NCI-H2107 treated with DMSO at 0.1 percent for 48 hours (cell line): ENCODE measurements around the gene CDCA5.

ENCODE experiments used
- DNase-seq: peaks from one replicate; lab custom pipeline; 2025; ENCODE audit not compliant: unreplicated experiment; lab: John Stamatoyannopoulos, UW

CDCA5 gene

GRCh38 chr11:65107751-65108468 lies 24.1 kb upstream of the CDCA5 start:
- DNase-seq, result no peak

- no peak for DNase-seq
Measured at GRCh38 chr11:65107078-65107477, 23.2 kb upstream of the CDCA5 start.

GRCh38 chr11:65104628-65105027 lies 20.8 kb upstream of the CDCA5 start:
- DNase-seq, result no peak

- no peak for DNase-seq
Measured at GRCh38 chr11:65103476-65103875, 19.6 kb upstream of the CDCA5 start.

GRCh38 chr11:65102142-65103095 lies 18.6 kb upstream of the CDCA5 start:
- DNase-seq, result no peak

GRCh38 chr11:65100674-65101350 lies 17.0 kb upstream of the CDCA5 start:
- DNase-seq, result no peak

DNA sequence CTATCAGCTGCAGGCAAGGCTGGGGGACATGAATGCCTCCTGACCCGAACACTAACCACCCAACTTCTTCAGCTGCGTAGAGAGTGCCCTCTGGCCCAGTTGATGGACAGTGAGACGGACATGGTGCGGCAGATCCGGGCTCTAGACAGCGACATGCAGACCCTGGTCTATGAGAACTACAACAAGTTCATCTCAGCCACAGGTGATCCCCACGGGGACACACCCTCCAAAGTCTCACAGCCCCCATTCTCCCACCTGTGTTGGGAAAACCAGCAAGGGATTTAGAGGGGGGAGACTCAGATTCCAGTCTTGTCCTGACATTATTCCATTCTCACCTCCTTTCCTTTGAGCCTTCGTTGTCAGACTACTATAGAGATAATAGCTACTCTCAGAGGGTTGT lies 13.1 kb upstream of the CDCA5 start:
- no peak for DNase-seq

DNA sequence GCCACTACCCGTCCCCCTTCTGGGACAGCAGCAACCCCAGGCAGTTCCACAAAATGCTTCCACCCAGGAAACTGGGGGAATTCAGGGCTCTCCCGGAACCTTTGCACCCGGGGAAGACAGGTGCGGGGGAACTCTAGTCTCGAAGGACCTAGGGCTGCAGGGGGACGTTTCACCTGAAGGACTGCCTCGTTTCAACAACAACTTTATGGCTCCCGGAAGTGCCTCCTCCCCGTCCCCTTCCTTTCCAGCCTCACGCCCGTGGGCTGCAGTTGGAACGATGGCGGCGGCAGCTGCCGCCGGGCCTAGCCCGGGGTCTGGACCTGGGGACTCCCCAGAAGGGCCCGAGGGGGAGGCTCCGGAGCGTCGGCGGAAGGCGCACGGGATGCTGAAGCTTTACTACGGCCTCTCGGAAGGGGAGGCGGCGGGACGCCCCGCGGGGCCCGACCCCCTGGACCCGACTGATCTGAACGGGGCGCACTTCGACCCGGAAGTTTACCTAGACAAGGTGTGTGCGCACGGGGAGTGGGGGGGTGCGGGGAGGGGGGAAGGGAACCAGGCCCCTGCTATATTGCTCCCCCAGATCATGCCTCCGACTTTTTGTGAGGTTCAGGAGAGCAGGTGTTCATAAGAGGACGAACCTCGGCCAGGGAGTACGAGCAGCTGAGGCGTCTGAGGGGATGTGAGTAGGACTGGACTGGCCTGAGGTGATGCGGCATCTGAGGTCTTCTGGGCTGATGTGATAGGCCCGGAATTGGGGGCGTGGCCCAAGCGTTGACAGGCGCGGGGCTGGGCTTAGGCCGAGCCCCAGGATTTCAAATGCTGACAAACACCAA lies 12.3 kb upstream of the CDCA5 start, which contains the start of gene VPS51:
Gene VPS51, plus strand, starts transcription at position 241 of the 833 bp plus-strand sequence. Its CDS starts 37 bp downstream, at position 278.
- DNase-seq, result peak; percentile 79

- DNase-seq, result no peak
Measured at GRCh38 chr11:65095427-65095826, 11.6 kb upstream of the CDCA5 start.

DNA sequence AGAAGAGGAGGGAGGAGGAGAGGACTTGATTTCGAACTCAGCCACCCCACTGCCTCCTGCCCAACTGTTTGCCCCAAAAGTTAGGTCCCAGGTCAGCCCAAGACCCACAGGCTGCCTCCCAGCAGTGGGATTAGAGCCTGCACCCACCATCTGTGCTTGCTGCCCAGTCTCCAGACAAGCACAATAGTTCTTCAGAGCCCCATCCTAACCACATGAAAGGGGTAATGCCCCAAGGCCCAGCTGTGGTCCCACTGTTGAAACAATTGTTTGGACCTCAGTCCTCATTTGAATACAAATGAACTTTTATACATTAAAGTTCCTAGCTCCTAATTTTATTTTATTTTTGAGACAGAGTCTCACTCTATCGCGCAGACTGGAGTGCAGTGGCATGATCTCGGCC lies 6.8 kb upstream of the CDCA5 start:
- no peak for DNase-seq

DNA sequence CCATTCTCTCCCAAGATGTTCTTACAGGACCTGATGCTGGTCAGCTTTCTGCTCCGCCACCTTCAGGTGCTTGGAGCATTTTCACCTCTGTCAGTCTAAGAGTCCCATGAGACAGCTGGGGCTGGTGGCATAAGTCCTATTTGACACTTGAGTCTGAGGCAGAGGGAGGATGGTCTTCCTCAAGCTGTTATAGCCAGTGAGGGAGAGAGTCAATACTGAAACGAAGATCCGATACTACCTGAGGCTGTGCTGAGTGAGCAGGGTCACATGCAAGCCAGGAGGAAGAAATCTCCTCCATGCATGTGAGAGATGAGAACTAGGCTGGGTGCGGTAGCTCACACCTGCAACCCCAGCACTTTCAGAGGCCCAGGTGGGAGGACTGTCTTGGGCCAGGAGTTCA lies 5.8 kb upstream of the CDCA5 start:
- DNase-seq, result no peak

GRCh38 chr11:65087827-65088226 lies 4.0 kb upstream of the CDCA5 start:
- no peak for DNase-seq

- DNase-seq, result no peak
Measured at GRCh38 chr11:65087216-65087615, 3.4 kb upstream of the CDCA5 start.

GRCh38 chr11:65086809-65087208 lies 3.0 kb upstream of the CDCA5 start:
- DNase-seq, result no peak

DNA sequence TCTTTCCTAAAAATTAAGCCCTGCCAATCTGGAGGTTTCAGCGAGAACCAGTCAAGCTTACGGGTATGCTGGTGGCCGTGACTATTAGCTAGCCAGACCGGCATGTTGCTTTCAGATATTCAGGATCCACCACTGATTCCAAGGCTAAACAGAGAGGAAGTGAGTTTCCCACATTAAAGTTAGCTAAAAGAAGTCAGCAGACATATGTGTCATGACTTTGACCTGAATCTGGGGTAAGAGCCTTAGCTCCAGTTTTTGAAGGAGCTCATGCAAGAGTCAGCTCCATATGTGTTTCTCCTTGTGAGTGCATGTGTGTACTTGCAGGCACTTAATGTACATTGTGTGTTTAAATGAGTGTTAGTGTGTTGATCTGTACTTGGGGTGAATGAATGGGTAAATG lies 1.6 kb upstream of the CDCA5 start:
- no peak for DNase-seq

DNA sequence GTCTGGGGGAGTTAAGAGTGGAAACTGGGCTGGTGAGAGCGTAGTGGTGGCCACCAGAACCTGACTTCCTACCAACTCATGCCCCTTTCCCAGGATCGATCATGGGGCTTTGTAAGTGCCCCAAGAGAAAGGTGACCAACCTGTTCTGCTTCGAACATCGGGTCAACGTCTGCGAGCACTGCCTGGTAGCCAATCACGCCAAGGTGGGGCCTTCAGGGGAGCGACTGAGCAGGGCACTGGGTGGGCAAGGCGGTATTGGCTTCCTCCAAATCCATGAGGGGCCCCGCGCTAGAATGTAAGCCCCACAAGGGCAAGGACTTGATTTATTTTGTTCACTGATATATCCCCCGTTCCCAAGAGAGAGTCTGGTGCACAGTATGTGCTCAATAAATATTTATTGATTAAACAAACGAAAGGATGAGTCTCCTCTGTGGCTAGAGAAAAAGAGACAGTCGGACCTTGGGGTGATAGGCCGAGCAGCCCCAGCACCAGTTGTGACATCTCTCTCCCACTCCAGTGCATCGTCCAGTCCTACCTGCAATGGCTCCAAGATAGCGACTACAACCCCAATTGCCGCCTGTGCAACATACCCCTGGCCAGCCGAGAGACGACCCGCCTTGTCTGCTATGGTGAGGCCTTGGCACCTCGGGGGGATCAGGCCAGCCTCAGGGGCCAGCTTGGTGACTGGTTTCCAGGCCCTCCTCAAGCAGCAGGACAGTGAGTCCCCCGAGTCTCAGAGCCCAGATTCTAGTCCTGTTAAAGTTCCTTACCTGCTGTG lies 947 bp upstream of the CDCA5 start:
- no peak for DNase-seq

DNA sequence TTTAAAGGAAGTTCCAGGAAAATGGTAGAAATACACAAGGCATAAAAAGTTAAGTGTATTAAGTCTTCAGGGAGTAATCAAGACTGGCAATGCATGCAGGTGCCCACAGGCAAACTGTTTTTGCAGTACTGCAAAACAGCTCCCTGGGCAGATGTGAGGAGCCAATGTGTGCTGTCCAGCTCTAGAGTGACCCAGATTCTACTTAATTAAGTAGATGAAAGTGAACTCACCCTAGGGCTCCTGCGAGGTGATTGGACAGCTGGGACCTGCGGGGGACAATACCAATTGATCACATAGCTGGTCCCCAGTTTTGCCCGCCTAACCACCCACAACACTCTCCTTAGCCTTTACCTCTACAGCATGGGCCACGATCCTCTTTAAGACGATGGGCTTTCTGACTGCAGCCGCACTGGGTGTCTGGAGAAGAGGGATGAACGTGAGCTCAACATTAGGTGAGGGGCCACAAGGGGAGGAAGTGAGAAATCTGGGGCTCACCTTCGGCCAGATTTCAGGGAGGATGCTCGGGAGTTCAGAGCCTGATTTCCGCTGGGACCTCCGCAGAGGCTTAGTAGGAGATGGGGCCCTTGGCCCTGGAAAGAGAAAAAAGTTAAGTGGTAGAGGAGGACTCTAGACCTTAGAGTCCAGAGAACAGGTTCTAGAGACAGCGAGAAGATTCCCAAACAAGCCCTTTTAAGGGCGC lies 556 bp downstream of the CDCA5 start:
- DNase-seq, result no peak

- DNase-seq, result no peak
Measured at GRCh38 chr11:65078786-65079342, 5.0 kb downstream of the CDCA5 start.

DNA sequence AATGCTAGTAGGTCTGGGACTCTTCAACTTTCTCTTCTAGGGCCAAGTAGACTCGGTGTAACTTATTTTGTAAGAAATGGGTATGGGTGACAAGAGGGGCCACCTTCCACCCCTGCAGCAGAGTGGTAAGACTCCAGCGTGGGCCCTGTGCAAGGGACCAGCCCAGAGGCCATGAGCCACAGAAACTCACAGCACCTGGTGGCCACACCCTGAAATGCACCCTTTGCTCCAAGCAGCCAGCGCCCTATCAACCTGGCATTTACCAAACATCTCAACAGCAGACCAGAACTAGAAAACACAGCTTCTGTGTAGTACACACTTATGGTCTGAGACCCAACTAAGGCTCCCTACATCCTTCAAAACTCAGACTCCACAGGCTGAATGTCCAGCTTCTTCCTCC lies 5.7 kb downstream of the CDCA5 start:
- DNase-seq, result peak; percentile 39
